Neuronal stem cell (in vitro differentiated cells): Measurements from ENCODE around the gene OR56A4.
A peak's percentile ranks its signal among the peaks of the same experiment; 100 is the strongest.

Experiments
- DNase-seq: peaks from one replicate; pipeline ENCODE4 v3.0.0-alpha.2; 2013; ENCODE audit warnings: low spot score
- H2AFZ ChIP-seq: one replicate; pipeline ENCODE4 v1.6.1; 2013; ENCODE audit warnings: mild to moderate bottlenecking, low read length, inconsistent platforms
- H2AK5ac ChIP-seq: 2 replicates; pipeline ENCODE4 v1.6.1; 2013; ENCODE audit warnings: low read depth, mild to moderate bottlenecking, inconsistent platforms, low read length, moderate library complexity, mixed read lengths
- H2BK120ac ChIP-seq: 2 replicates; pipeline ENCODE4 v1.6.1; 2013; ENCODE audit warnings: low read depth, mild to moderate bottlenecking, inconsistent platforms, low read length, moderate library complexity, mixed read lengths
- H2BK12ac ChIP-seq: one replicate; pipeline ENCODE4 v1.6.1; 2013; ENCODE audit warnings: low read length, inconsistent platforms
- H2BK15ac ChIP-seq: 2 replicates; pipeline ENCODE4 v1.6.1; 2013; ENCODE audit warnings: mild to moderate bottlenecking, low read length, inconsistent platforms, mixed read lengths
- H2BK5ac ChIP-seq: one replicate; pipeline ENCODE4 v1.6.1; 2013; ENCODE audit warnings: inconsistent platforms, mild to moderate bottlenecking, low read length, moderate library complexity
- H3K14ac ChIP-seq: one replicate; pipeline ENCODE4 v1.6.1; 2013; ENCODE audit warnings: low read length, inconsistent platforms
- H3K18ac ChIP-seq: 2 replicates; pipeline ENCODE4 v1.6.1; 2013; ENCODE audit warnings: low read length, inconsistent platforms
- H3K23ac ChIP-seq: 2 replicates; pipeline ENCODE4 v1.6.1; 2013; ENCODE audit warnings: low read depth, mild to moderate bottlenecking, mixed read lengths, low read length, inconsistent platforms; ENCODE audit not compliant: poor library complexity
- H3K27ac ChIP-seq: replicated peaks from 3 replicates; pipeline ENCODE4 v1.5.1; 2013; ENCODE audit warnings: low read length, inconsistent platforms
- H3K27me3 ChIP-seq, 3 experiments: 2 replicates each; pipeline ENCODE4 v1.6.1; 2013; ENCODE audit warnings: low read length in 3 of 3, mild to moderate bottlenecking in 2 of 3, inconsistent platforms in 1 of 3, low read depth in 1 of 3, mixed read lengths in 1 of 3, moderate library complexity in 1 of 3; ENCODE audit not compliant: control insufficient read depth in 3 of 3, insufficient read depth in 3 of 3
- H3K36me3 ChIP-seq, 2 donors: replicated peaks in 1 of 2; 2 replicates each; pipeline ENCODE4 v1.6.1; 2013; ENCODE audit warnings: low read length in 2 of 2; ENCODE audit not compliant: control insufficient read depth in 2 of 2, insufficient read depth in 2 of 2
- H3K4ac ChIP-seq: 2 replicates; pipeline ENCODE4 v1.6.1; 2013; ENCODE audit warnings: inconsistent platforms, mild to moderate bottlenecking, low read length, moderate library complexity
- H3K4me1 ChIP-seq, 2 donors: 1 replicate in 1 of 2; 2 replicates in 1 of 2; pipeline ENCODE4 v1.6.1; 2013; ENCODE audit warnings: low read length in 2 of 2, low read depth in 1 of 2; ENCODE audit not compliant: control insufficient read depth in 2 of 2, insufficient read depth in 1 of 2
- H3K4me2 ChIP-seq: one replicate; pipeline ENCODE4 v1.6.1; 2013; ENCODE audit warnings: mild to moderate bottlenecking, low read length, inconsistent platforms; ENCODE audit not compliant: insufficient read depth, poor library complexity, severe bottlenecking
- H3K4me3 ChIP-seq, 2 donors: 2 replicates each; pipeline ENCODE4 v1.5.1; 2013; ENCODE audit warnings: low read length in 2 of 2, mild to moderate bottlenecking in 2 of 2, inconsistent platforms in 1 of 2, moderate library complexity in 1 of 2
- H3K79me1 ChIP-seq: one replicate; pipeline ENCODE4 v1.6.1; 2013; ENCODE audit warnings: low read depth, mild to moderate bottlenecking, inconsistent platforms, low read length, moderate library complexity
- H3K9ac ChIP-seq: one replicate; pipeline ENCODE4 v1.6.1; 2013; ENCODE audit warnings: mild to moderate bottlenecking, low read depth, low read length, inconsistent platforms; ENCODE audit not compliant: poor library complexity
- H3K9me3 ChIP-seq, 2 donors: replicated peaks in 1 of 2; 2 replicates each; pipeline versions ENCODE3 to v1.6.1; 2013; ENCODE audit warnings: low read length in 2 of 2, mild to moderate bottlenecking in 2 of 2, inconsistent platforms in 1 of 2, low read depth in 1 of 2, mixed read lengths in 1 of 2, moderate library complexity in 1 of 2; ENCODE audit not compliant: control insufficient read depth in 2 of 2, insufficient read depth in 1 of 2
- H4K8ac ChIP-seq: one replicate; pipeline ENCODE4 v1.6.1; 2013; ENCODE audit warnings: low read depth, mild to moderate bottlenecking, inconsistent platforms, low read length, moderate library complexity
- H4K91ac ChIP-seq: one replicate; pipeline ENCODE4 v1.6.1; 2013; ENCODE audit warnings: low read length, low read depth, mild to moderate bottlenecking, inconsistent platforms; ENCODE audit not compliant: poor library complexity
- WGBS, 2 donors: extraction: QIAGEN DNeasy Blood & Tissue Kit; methylation state at CpG; one replicate each; pipeline ENCODE4 v1.1.7; 2013; ENCODE audit warnings: missing lambda C conversion rate in 2 of 2, mixed read lengths in 1 of 2; ENCODE audit not compliant: insufficient read length in 2 of 2, insufficient replicate concordance in 1 of 2; ENCODE audit errors: extremely low coverage in 2 of 2; 5-methylcytosine and 5-hydroxymethylcytosine counted together

The OR56A4 gene

GRCh38 chr11:5994791-5995190, 12.0 kb downstream of the OR56A4 start:
- Histone ChIP-seq H2AK5ac (no peak overlapping the region), H3K4me2 (no peak overlapping the region), H3K14ac (no peak overlapping the region), H3K27ac (no peak overlapping the region), H3K36me3 (no peaks in the 10 kb centered on the region), H3K23ac (no peak overlapping the region), H3K18ac (no peak overlapping the region), H3K4me3 (no peak overlapping the region), H3K27me3 (no peaks in the 10 kb centered on the region), H2BK15ac (no peak overlapping the region), H3K79me1 (no peaks in the 10 kb centered on the region), H3K4me1 (no peaks in the 10 kb centered on the region), H2BK120ac (no peak overlapping the region), H3K9me3 (no peaks in the 10 kb centered on the region), H4K91ac (no peak overlapping the region), H4K8ac (no peak overlapping the region), H2BK5ac (no peak overlapping the region), H2AFZ (no peak overlapping the region), H2BK12ac (no peak overlapping the region), H3K9ac (no peak overlapping the region), H3K4ac (no peak overlapping the region)
- DNase-seq, result no peak
- no CpG with 5 or more reads among the region's 14 CpGs for WGBS, 2 donors

- no peaks in the 10 kb centered on the region for H3K27me3 ChIP-seq
- no peak overlapping the region for H2BK12ac ChIP-seq
- no peak overlapping the region for H2BK15ac ChIP-seq
- no peaks in the 10 kb centered on the region for H3K36me3 ChIP-seq
- no peak overlapping the region for H2BK5ac ChIP-seq
- no peak overlapping the region for H3K4me2 ChIP-seq
- no peak overlapping the region for H3K4ac ChIP-seq
- H2BK120ac ChIP-seq, result no peak overlapping the region
- DNase-seq, result peak; percentile 14
- no peaks in the 10 kb centered on the region for H3K4me1 ChIP-seq
- H3K23ac ChIP-seq, result no peak overlapping the region
- H4K91ac ChIP-seq, result no peak overlapping the region
- H2AK5ac ChIP-seq, result no peak overlapping the region
- H4K8ac ChIP-seq, result no peak overlapping the region
- H3K79me1 ChIP-seq, result no peaks in the 10 kb centered on the region
- no peaks in the 10 kb centered on the region for H3K9me3 ChIP-seq
- no peak overlapping the region for H3K27ac ChIP-seq
- WGBS, 2 donors, result no CpG with 5 or more reads among the region's 3 CpGs
- no peak overlapping the region for H3K14ac ChIP-seq
- H3K4me3 ChIP-seq, result no peak overlapping the region
- no peak overlapping the region for H3K9ac ChIP-seq
- no peak overlapping the region for H2AFZ ChIP-seq
- H3K18ac ChIP-seq, result no peak overlapping the region
These were observed 14.0 kb downstream of the OR56A4 start for GRCh38 chr11:5992604-5993251.

GRCh38 chr11:5992150-5992549, 14.6 kb downstream of the OR56A4 start:
- H3K9me3 ChIP-seq, result no peaks in the 10 kb centered on the region
- no CpG with 5 or more reads among the region's 3 CpGs for WGBS, 2 donors
- H2BK120ac ChIP-seq, result no peak overlapping the region
- no peak overlapping the region for H2BK15ac ChIP-seq
- H2AK5ac ChIP-seq, result no peak overlapping the region
- no peak overlapping the region for H4K91ac ChIP-seq
- H3K4me2 ChIP-seq, result no peak overlapping the region
- no peak overlapping the region for H3K18ac ChIP-seq
- H4K8ac ChIP-seq, result no peak overlapping the region
- no peak overlapping the region for H3K27ac ChIP-seq
- no peaks in the 10 kb centered on the region for H3K27me3 ChIP-seq
- no peaks in the 10 kb centered on the region for H3K79me1 ChIP-seq
- H3K9ac ChIP-seq, result no peak overlapping the region
- no peak overlapping the region for H2AFZ ChIP-seq
- no peaks in the 10 kb centered on the region for H3K4me1 ChIP-seq
- no peak for DNase-seq
- no peak overlapping the region for H3K23ac ChIP-seq
- H2BK12ac ChIP-seq, result no peak overlapping the region
- no peaks in the 10 kb centered on the region for H3K36me3 ChIP-seq
- H2BK5ac ChIP-seq, result no peak overlapping the region
- no peak overlapping the region for H3K14ac ChIP-seq
- no peak overlapping the region for H3K4me3 ChIP-seq
- no peak overlapping the region for H3K4ac ChIP-seq

GRCh38 chr11:5989203-5989602, 17.5 kb downstream of the OR56A4 start:
- no peak overlapping the region for H3K4me2 ChIP-seq
- H3K27me3 ChIP-seq, result no peaks in the 10 kb centered on the region
- no peak overlapping the region for H2BK12ac ChIP-seq
- H3K9ac ChIP-seq, result no peak overlapping the region
- H4K91ac ChIP-seq, result no peak overlapping the region
- H2BK15ac ChIP-seq, result no peak overlapping the region
- no CpG with 5 or more reads among the region's 4 CpGs for WGBS, 2 donors
- H2AK5ac ChIP-seq, result no peak overlapping the region
- no peak for DNase-seq
- H3K9me3 ChIP-seq, result no peaks in the 10 kb centered on the region
- no peak overlapping the region for H3K4me3 ChIP-seq
- no peak overlapping the region for H3K18ac ChIP-seq
- H3K14ac ChIP-seq, result no peak overlapping the region
- H3K4ac ChIP-seq, result no peak overlapping the region
- no peak overlapping the region for H3K27ac ChIP-seq
- H3K79me1 ChIP-seq, result no peaks in the 10 kb centered on the region
- H3K23ac ChIP-seq, result no peak overlapping the region
- no peaks in the 10 kb centered on the region for H3K36me3 ChIP-seq
- H3K4me1 ChIP-seq, result no peaks in the 10 kb centered on the region
- H4K8ac ChIP-seq, result no peak overlapping the region
- H2AFZ ChIP-seq, result no peak overlapping the region
- H2BK120ac ChIP-seq, result no peak overlapping the region
- H2BK5ac ChIP-seq, result no peak overlapping the region
